HG03342 (cell line): ENCODE data around the gene SMURF1.

Source experiments
- ATAC-seq: cut with Tn5 transposase; IDR thresholded peaks from one replicate; pipeline ENCODE4 v1.9.1; 2021; ENCODE audit warnings: mild to moderate bottlenecking, moderate library complexity; ENCODE audit not compliant: unreplicated experiment

SMURF1 gene

DNA sequence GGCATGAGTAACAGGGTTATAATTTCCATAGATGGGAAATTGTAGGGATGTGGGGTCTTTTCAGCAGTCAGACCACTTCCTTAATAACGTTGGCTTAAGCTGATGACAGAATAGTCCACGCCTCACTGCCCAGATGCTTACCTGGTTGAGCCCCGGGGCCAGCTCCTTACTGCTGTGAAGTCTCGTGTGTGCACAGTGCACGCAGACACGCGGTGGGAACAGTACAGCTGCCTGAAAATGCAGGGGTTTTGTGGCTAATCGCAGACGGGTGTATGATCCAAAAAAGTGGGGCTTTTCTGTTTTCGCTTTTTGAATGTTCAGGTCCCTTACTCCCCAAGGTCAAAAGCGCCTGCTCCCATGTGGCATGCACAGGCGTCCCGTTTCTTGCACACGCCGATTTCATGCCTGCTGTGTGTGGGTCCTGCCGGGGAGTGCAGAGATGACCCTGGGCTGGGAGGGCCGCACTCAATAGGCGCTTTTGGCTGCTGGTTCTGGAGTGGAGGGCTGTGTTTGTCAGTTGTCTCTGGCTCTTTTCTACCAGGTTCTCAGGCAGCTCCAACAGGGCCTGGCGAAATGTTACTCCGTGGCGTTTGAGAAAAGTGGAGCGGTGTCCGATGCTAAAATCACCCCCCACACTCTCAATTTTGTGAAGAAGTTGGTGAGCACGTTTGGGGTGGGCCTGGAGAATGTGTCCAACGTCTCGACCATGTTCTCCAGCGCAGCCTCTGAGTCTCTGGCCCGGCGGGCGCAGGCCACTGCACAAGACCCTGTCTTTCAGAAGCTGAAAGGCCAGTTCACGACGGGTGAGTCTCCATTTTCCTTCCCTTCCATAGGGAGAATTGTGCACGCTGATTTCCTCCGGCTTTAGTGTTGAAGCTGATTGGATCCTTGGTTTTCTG is 149.6 kb downstream of the SMURF1 start:
- ATAC-seq, result no peak

DNA sequence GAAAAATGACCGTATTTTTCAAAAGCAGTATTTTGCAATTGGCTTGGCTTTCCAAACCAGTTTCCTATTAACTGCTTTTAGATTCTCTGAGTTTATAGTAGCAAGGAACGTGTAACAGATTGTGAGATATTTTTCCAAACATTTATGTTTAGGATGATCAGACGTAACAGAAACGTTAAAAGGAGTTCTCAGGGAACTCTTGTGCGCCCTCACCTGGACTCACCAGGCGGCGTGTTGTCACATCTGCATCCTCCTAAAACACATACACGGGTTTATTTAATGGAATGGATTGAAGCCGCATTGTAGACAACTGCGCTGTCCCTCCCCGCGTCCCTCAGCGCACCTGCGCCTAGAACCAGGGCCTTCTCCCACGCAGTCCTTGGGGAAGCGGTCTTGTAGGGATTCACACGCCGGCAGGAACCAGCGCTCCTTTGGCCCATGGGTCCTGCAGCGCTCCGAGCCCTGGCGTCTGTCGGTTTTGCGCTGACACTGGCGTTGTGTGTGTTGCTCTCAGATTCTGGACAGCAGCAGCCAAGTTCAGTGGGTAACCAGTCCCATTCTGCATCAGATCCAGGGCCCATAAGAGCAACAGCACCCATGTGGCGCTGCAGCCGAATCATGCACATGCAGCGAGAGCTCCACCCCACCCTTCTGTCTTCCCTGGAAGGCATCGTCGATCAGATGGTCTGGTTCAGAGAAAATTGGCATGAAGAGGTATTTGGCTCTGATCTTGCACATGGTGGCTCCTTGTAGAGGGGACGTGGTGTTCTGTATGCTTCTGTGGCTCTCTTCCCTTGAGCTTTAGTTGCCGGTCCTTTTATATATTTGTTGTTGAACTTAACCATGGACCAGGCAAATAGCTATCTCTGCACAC is 150.6 kb downstream of the SMURF1 start:
- ATAC-seq, result no peak

DNA sequence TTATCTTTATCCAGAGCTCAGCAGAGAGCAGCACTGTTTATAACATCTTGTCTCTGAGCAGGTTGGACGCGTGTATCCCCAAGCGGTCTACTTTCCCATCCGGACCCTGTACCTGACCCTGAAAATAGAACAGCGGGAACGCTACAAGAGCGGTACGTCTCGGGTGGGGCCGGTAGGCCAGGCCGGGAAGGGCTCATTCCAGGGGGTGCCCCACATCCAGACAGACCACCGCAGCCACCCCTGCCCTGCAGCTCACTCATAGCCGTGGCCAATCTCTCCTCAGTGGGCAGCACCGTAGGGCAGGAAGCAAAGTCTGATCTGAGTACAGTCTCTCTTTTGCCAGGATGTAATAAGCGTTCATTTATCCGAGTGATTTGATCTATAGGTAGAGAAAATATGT is 151.8 kb downstream of the SMURF1 start:
- no peak for ATAC-seq

DNA sequence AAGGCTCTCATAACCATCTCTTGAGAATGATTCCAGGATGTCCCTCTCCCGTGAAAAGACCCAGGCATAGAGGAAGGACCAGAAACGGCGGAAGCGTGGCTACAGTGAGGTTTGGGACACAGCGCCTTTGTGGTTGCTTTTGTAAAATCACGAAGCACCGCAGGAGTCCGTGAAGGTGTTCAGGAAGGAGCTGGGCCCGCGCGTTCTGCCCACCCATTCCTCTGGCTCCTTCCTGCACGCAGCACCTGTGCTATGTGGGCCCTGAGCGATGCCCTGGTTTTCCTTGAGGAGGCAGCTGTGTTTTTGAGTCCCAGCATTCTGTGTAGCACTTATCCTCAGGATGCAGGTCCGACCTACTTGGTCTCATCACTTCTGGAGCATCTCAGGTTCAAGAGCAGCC is 152.8 kb downstream of the SMURF1 start:
- ATAC-seq, result no peak

DNA sequence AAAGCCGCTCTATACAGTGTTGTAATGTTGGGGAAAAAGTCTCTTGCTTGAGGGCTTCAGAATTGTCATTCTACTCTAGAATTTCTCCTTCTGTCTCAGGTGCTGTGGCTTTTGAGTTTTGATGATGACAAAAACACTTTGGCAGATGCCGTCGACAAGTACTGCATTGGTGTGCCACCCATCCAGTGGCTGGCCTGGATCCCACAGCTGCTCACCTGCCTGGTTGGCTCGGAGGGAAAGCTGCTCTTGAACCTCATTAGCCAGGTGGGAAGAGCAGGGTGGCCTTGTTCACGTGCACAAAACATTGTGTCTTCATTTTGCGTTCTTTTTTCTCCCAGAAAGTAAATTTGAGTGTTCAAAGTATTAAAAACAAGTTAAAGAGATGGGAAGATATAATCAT is 153.6 kb downstream of the SMURF1 start:
- no peak for ATAC-seq

DNA sequence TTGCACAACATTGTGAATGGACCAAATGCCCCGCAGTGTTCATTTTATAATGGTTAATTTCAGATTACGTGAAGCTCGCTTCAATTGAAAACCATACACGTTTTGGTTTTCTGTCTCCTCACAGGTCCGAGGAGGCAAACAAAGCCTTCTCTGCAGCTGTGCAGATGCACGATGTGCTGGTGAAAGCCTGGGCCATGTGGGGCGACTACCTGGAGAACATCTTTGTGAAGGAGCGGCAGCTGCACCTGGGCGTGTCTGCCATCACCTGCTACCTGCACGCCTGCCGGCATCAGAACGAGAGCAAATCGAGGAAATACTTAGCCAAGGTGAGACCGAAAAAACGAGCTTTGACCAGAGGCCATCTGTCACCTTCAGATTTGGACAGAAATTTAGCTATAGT is 155.3 kb downstream of the SMURF1 start:
- ATAC-seq, result no peak

DNA sequence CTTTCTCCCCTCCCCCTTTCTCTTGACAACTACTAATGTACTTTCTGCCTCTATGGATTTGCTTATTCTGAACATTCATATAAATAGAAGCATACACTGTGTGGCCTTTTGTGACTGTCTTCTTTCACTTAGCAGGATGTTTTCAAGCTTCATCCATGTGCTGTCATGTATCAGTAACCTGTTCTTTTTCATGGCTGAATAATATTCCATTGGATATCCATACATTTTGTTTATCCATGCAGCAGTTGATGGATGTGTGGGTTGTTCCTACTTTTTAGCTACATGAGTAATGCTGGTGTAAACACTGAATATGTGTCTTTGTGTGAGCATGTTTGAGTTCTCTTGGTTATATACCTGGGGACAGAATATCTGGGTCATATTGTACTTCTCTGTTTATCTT is 158.0 kb downstream of the SMURF1 start:
- no peak for ATAC-seq

DNA sequence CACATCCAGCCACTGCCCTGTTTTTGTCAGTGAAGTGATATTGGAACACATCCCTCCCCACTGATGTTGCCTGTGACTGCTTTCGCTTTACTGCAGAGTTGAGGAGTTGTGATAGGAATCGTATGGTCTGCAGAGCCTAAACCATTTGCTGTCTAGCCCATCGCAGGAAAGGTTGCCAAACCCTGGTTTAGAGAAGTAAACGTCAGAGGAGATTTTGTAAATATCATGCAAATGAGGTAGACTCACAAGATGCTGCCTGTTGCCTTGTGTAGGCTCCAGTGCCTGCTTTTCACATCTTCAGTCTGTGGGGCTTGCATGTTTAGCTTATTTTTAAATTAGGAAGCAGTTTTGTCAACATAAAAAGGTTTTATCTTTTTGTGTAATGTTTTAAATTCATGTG is 158.5 kb downstream of the SMURF1 start:
- no peak for ATAC-seq

DNA sequence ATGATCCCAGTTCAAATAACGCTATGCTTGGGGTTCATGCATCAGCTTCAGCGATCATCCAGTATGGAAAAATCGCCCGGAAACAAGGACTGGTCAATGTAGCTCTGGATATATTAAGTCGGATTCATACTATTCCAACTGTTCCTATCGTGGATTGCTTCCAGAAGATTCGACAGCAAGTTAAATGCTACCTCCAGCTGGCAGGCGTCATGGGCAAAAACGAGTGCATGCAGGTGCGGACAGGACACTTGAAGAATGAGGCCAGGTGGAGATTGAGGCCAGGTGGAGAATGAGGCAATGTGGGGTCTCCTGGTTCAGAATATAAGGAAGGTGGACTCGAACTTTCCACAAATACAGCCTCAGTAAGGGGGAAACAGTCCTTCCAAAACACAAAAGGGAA is 159.8 kb downstream of the SMURF1 start:
- ATAC-seq, result no peak

DNA sequence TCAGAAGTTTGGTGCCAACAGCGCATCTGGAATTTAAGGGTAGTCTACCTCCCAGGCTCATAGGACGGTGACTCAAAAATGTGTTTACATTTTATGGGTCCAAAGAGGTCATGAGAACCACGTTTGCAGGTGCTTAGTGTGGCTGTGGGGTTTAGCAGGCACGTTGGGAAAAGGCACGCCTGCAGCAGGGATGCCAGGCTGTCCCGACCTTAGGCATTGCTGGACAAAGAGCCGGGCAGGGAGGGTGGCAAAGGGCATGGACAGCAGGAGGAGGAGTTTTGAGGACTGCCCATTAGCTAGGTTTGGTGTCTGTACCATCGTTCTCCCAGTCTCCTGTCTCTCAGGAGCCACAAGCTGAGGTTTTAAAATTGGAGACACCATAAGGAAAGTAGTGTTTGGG is 161.2 kb downstream of the SMURF1 start:
- ATAC-seq, result no peak

DNA sequence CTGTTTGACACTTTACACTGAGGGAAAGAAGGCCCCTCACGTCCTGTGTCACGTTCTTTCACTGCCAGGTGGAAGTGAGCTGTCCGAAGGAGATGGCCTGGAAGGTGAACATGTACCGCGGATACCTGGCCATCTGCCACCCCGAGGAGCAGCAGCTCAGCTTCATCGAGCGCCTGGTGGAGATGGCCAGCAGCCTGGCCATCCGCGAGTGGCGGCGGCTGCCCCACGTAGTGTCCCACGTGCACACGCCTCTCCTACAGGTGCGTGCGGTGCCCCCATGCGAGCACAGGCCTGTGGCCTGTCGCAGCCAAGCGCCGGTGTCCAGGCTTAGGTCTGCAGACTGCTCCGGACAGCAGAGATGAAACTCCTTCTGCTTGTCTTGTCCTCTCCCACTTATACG is 162.2 kb downstream of the SMURF1 start:
- no peak for ATAC-seq

DNA sequence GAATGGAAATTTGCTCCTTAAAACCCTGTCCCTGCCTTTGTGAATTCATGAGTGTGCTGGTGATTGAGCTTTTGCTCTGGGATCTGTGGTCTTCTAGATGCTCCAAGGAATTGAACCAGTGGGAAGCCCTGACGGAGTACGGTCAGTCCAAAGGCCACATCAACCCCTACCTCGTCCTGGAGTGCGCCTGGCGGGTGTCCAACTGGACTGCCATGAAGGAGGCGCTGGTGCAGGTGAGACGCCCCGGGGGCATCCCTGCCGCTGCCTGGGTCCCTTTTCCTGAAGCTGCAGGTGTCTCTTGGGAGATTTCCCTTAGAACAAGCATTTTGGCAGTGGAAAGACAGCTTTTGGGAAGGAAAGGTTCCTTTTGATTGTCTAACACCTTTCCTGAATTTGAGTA is 165.2 kb downstream of the SMURF1 start:
- ATAC-seq, result no peak
